BE2C (cell line): ENCODE data around the gene COPB1.
"Not testable (repeated sequence)": the region's sequence is repeated elsewhere in the genome, so short reads cannot be mapped to it uniquely, and the experiment has no call there.

ENCODE experiments used
- DNase-seq: peaks from one replicate; pipeline ENCODE4 v3.0.0-alpha.2; 2020
- H3K27me3 ChIP-seq: fragments of 250-450 bp; sonication (Bioruptor Pico); 2 replicates; pipeline ENCODE4 v1.5.1; 2020; ENCODE audit warnings: mild to moderate bottlenecking
- H3K36me3 ChIP-seq: fragments of 250-450 bp; sonication (Bioruptor Pico); 2 replicates; pipeline ENCODE4 v1.5.1; 2020; ENCODE audit warnings: mild to moderate bottlenecking
- H3K4me1 ChIP-seq: fragments of 250-450 bp; sonication (Bioruptor Pico); 2 replicates; pipeline ENCODE4 v1.5.1; 2020
- H3K4me3 ChIP-seq: 2 replicates; pipeline ENCODE4 v1.5.1; 2011; ENCODE audit warnings: low read depth, low read length
- H3K9me3 ChIP-seq: fragments of 250-450 bp; sonication (Bioruptor Pico); 2 replicates; pipeline ENCODE4 v1.5.1; 2020
- CTCF ChIP-seq: IDR thresholded peaks from 2 replicates; pipeline ENCODE4 v1.5.1; 2012; ENCODE audit warnings: mild to moderate bottlenecking, low read depth, low read length

Gene COPB1

DNA sequence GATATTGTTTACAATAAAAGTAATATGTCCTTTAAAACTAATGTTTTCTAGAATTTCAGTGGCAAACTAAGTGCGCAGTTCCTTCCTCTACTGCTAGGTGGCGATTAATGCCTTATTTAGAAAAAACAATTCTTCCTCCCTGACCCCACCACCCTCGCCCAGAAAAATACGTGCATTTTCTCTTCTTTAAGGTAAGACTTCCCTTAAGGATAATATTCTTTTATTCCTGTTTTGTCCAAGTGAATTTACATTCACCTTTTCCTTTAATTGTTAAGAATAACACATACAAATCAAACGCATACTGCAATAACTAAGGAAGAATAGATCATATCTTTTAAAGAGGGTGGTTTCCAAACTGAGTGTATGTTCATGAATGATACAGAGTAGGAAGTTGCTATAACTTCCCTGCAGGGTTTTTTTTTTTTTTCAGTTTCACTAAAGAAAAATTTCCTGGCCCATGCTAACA lies 37.6 kb upstream of the COPB1 start:
- H3K36me3 ChIP-seq = no peaks in the 10 kb centered on the region

GRCh38 chr11:14535166-14535565 lies 35.6 kb upstream of the COPB1 start:
- not testable (repeated sequence) for H3K4me3 ChIP-seq, DNase-seq

More for the DNA sequence above, 37.6 kb upstream of the COPB1 start:
- peak; percentile 65 for TF ChIP-seq CTCF
- peak; percentile 16 for DNase-seq
- Histone ChIP-seq H3K27me3 (no peaks in the 10 kb centered on the region), H3K4me1 (no peaks in the 10 kb centered on the region), H3K4me3 (no peak overlapping the region), H3K9me3 (no peaks in the 10 kb centered on the region)

GRCh38 chr11:14529951-14530350 lies 30.3 kb upstream of the COPB1 start:
- Histone ChIP-seq H3K27me3 (no peaks in the 10 kb centered on the region), H3K4me1 (no peaks in the 10 kb centered on the region), H3K4me3 (no peak overlapping the region), H3K9me3 (no peaks in the 10 kb centered on the region), H3K36me3 (no peaks in the 10 kb centered on the region)
- no peak for DNase-seq
- TF ChIP-seq CTCF = no peak

More at GRCh38 chr11:14535166-14535565, 35.6 kb upstream of the COPB1 start:
- H3K27me3 ChIP-seq, H3K9me3 ChIP-seq, H3K4me1 ChIP-seq, H3K36me3 ChIP-seq: not testable (repeated sequence)

- Histone ChIP-seq H3K4me3 (no peak overlapping the region), H3K4me1 (no peaks in the 10 kb centered on the region), H3K27me3 (no peaks in the 10 kb centered on the region), H3K36me3 (no peaks in the 10 kb centered on the region), H3K9me3 (no peaks in the 10 kb centered on the region)
- DNase-seq = no peak
- no peak for TF ChIP-seq CTCF
These were observed 29.7 kb upstream of the COPB1 start for GRCh38 chr11:14529321-14529720.

GRCh38 chr11:14522801-14523200 lies 23.2 kb upstream of the COPB1 start:
- Histone ChIP-seq H3K4me3 (no peak overlapping the region), H3K27me3 (no peaks in the 10 kb centered on the region), H3K9me3 (no peaks in the 10 kb centered on the region), H3K4me1 (no peaks in the 10 kb centered on the region), H3K36me3 (0 out of 2 replicates have a peak, but pooled peaks cover 3% of the 10 kb centered on the region)
- no peak for DNase-seq
- no peak for TF ChIP-seq CTCF

DNA sequence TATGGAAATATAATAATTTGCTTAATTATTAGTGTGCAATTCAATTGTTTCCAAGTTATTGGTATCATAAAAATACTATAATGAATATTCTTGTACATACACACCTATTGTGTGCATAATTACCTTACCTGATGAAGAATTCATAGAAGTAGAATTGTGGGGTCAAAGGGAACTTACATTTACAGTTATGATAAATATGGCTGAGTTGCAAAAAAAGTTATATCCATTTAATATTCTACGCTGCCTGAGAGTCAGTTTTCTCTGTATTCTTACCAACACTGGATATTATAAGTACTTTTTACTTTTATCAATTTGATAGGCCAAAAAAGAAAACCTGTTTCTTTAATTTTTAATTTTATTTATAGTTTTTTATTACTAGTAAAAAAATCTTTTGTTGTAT lies 22.6 kb upstream of the COPB1 start:
- no peaks in the 10 kb centered on the region for H3K4me1 ChIP-seq
- TF ChIP-seq CTCF = no peak
- H3K27me3 ChIP-seq = no peaks in the 10 kb centered on the region
- no peak overlapping the region for H3K4me3 ChIP-seq
- H3K9me3 ChIP-seq = no peaks in the 10 kb centered on the region
- DNase-seq = no peak
- H3K36me3 ChIP-seq = peaks cover 4% of the 10 kb centered on the region; the same call in 1 of the 2 replicates

DNA sequence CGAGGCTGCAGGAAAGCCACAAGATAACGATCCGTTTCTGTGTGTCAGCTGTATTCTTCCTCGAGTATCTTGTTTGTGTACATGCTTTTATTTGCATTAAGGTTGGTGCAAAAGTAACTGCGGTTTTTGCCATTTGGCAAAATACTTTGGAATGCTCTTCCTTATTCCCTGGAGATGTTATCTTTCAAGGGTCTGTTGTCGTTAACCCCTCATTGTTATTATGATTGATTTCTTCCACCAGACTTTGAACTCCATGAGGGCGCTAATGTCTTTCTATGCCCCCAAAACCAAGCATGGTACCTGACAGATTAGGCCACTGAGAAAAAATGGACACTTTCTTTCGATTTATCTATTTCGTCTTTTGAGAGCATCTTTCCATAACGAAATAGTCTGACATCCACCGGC lies 21.1 kb upstream of the COPB1 start:
- H3K9me3 ChIP-seq = no peaks in the 10 kb centered on the region
- H3K4me3 ChIP-seq = peak overlapping the region; percentile 75
- no peak for DNase-seq

More for the DNA sequence above, 21.1 kb upstream of the COPB1 start:
- Histone ChIP-seq H3K4me1 (no peaks in the 10 kb centered on the region), H3K27me3 (no peaks in the 10 kb centered on the region), H3K36me3 (peaks cover 8% of the 10 kb centered on the region; the same call in 1 of the 2 replicates)
- TF ChIP-seq CTCF = no peak
